ENCODE data around the gene STT3A.

STT3A gene

GRCh38 chr11:125662689-125663088 lies 70.0 kb downstream of the STT3A start:
- DNase-seq (ENCODE audit: low read depth, low spot score) = no peak

GRCh38 chr11:125663910-125664309 lies 71.3 kb downstream of the STT3A start:
- no peak for DNase-seq (ENCODE audit: low read depth, low spot score)

DNA sequence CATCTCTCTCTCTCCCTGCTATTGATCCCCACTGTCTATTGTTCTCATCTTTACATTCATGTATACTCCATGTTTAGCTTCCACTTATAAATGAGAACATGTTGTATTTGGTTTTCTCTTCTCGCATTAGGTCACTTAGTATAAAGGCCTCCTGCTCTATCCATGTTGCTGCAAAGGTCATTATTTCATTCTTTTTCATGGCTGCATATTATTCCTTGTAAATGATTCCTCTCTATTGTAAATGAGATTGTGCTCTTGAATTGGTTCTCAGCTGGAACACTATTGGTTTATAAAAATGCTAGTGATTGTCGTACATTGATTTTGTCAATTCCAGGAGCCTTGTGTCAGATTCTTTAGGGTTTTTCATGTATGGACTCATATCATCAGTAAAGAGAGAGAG lies 74.5 kb downstream of the STT3A start:
- no peak for DNase-seq (ENCODE audit: low read depth, low spot score)

DNA sequence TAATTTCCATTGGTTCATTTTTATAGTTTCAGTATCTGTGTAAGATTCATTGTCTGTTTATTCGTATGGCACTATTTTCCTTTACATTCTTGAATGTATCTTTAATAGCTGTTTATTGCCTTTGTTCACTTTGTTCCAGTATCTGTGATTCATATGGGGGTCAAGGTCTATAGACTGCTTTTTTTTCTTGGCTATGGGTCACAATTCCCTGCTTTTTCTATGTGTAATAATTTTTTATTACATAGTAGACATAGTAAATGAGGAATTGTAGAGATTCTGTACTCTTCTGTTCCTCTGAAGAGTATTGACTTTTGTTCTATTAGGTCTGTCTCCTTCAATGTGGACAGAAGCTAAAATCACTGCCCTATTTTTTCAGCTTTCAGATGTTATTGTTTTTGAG lies 77.5 kb downstream of the STT3A start:
- no peak for DNase-seq (ENCODE audit: low read depth, low spot score)

GRCh38 chr11:125671561-125671960 lies 78.9 kb downstream of the STT3A start:
- DNase-seq (ENCODE audit: low read depth, low spot score) = no peak

Measured in activated naive CD8-positive, alpha-beta T cell treated with anti-CD3 and anti-CD28 coated beads, Interleukin-2, amount 50 U/mL, for 16 hours (primary cell).